NB4 (cell line): ENCODE data around the gene HOXB2.
"Not testable (repeated sequence)": the region's sequence is repeated elsewhere in the genome, so short reads cannot be mapped to it uniquely, and the experiment has no call there.

Source experiments
- CTCF ChIP-seq: IDR thresholded peaks from one replicate; pipeline ENCODE4 v1.5.1; 2012; ENCODE audit warnings: low read depth, low read length
- MAX ChIP-seq: IDR thresholded peaks from 2 replicates; pipeline ENCODE4 v1.6.1; 2011; ENCODE audit warnings: low read depth, low read length
- MYC ChIP-seq: IDR thresholded peaks from 2 replicates; pipeline ENCODE4 v1.6.1; 2011; ENCODE audit warnings: low read depth, low read length
- POLR2A ChIP-seq: IDR thresholded peaks from 2 replicates; pipeline ENCODE4 v1.6.1; 2011; ENCODE audit warnings: mild to moderate bottlenecking; ENCODE audit not compliant: insufficient read length; ENCODE audit errors: extremely low read depth

DNA sequence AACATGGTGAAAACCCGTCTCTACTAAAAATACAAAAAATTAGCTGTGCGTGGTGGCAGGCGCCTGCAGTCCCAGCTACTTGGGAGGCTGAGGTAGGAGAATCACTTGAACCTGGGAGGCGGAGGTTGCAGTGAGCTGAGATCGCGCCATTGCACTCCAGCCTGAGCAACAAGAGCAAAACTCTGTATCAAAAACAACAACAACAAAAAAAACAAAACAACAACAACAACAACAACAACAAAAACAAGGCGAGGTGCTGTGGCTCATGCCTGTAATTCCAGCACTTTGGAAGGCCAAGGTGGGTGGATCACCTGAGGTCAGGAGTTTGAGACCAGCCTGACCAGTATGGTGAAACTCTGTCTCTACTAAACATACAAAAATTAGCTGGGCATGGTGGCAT, 35.2 kb downstream of the HOXB2 start:
- TF ChIP-seq CTCF, MAX, POLR2A, MYC: not testable (repeated sequence)
